Colonic mucosa (tissue), 4 donors: ENCODE measurements around the gene MTCL1. TPM values are rescaled to one million over a fixed set of nuclear protein-coding genes. Genes with fewer than 3 reads are reported as not detected.

Source experiments
- DNase-seq: peaks from one replicate; pipeline ENCODE4 v3.0.0-alpha.2; 2020
- H3K27ac ChIP-seq: fragments of 200-600 bp; one replicate; pipeline ENCODE4 v1.8.0; 2021
- H3K27me3 ChIP-seq: fragments of 200-600 bp; one replicate; pipeline ENCODE4 v1.8.0; 2021
- H3K36me3 ChIP-seq: fragments of 200-600 bp; one replicate; pipeline ENCODE4 v1.8.0; 2021
- H3K4me1 ChIP-seq: fragments of 200-600 bp; one replicate; pipeline ENCODE4 v1.8.0; 2021; ENCODE audit warnings: mild to moderate bottlenecking
- H3K4me3 ChIP-seq: fragments of 200-600 bp; one replicate; pipeline ENCODE4 v1.8.0; 2021
- H3K9ac ChIP-seq, 2 donors: one replicate each; pipeline ENCODE4 v1.7.0; 2013; ENCODE audit warnings: control low read depth in 2 of 2, low read depth in 2 of 2, low read length in 2 of 2
- H3K9me3 ChIP-seq: fragments of 200-600 bp; one replicate; pipeline ENCODE4 v1.8.0; 2021
- intact Hi-C: fragments of 100-400 bp; cut with DNase I; formaldehyde crosslinking; loops from one replicate; pipeline ENCODE4 v1.14.1; 2022
- total RNA-seq, 2 donors: library from RNA; stranded (reverse); fragmentation: NEBNext Ultra II Directional in 1 of 2; extraction: Animal tissue kit (Norgen Biotek cat#: 25700) in 1 of 2; gene quantifications; one replicate each; pipeline ENCODE4 v1.2.1, GENCODE V29; 2021
- TF ChIP-seq, protein P1 (sequence below): fragments of 200-600 bp; IDR thresholded peaks from one replicate; pipeline ENCODE4 v1.8.0; 2022; ENCODE audit warnings: antibody characterized with exemption, mild to moderate bottlenecking
- donor health status: healthy.
- donor health status: DM: no; HTN: no; CAD: no.
- donor health status: DM: no; HTN: no; CAD: no.

Gene MTCL1
- total RNA-seq, 2 donors from 2014 or later: 2.3 to 20.8 TPM

GRCh38 chr18:8745355-8746014, 40.1 kb downstream of the MTCL1 start:
- H3K4me3 ChIP-seq: no peak overlapping the region
- H3K9me3 ChIP-seq: no peaks in the 10 kb centered on the region
- no peak overlapping the region for H3K9ac ChIP-seq
- H3K4me1 ChIP-seq: no peaks in the 10 kb centered on the region
- H3K27me3 ChIP-seq: no peaks in the 10 kb centered on the region
- TF ChIP-seq, protein P1, sequence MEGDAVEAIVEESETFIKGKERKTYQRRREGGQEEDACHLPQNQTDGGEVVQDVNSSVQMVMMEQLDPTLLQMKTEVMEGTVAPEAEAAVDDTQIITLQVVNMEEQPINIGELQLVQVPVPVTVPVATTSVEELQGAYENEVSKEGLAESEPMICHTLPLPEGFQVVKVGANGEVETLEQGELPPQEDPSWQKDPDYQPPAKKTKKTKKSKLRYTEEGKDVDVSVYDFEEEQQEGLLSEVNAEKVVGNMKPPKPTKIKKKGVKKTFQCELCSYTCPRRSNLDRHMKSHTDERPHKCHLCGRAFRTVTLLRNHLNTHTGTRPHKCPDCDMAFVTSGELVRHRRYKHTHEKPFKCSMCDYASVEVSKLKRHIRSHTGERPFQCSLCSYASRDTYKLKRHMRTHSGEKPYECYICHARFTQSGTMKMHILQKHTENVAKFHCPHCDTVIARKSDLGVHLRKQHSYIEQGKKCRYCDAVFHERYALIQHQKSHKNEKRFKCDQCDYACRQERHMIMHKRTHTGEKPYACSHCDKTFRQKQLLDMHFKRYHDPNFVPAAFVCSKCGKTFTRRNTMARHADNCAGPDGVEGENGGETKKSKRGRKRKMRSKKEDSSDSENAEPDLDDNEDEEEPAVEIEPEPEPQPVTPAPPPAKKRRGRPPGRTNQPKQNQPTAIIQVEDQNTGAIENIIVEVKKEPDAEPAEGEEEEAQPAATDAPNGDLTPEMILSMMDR: no peak
- DNase-seq: no peak
- no peak overlapping the region for H3K27ac ChIP-seq
- H3K36me3 ChIP-seq: no peaks in the 10 kb centered on the region
- intact Hi-C loops: no loop called here

- TF ChIP-seq, protein P1: no peak
- intact Hi-C loops: no loop called here
- H3K36me3 ChIP-seq: no peaks in the 10 kb centered on the region
- no peak overlapping the region for H3K9ac ChIP-seq
- H3K27me3 ChIP-seq: no peaks in the 10 kb centered on the region
- no peak for DNase-seq
- no peaks in the 10 kb centered on the region for H3K9me3 ChIP-seq
- no peak overlapping the region for H3K4me3 ChIP-seq
- H3K27ac ChIP-seq: peak overlapping the region; percentile 15
- H3K4me1 ChIP-seq: no peaks in the 10 kb centered on the region
Measured at GRCh38 chr18:8747440-8747937, 42.1 kb downstream of the MTCL1 start.

GRCh38 chr18:8749492-8749891, 44.1 kb downstream of the MTCL1 start:
- no peak overlapping the region for H3K27ac ChIP-seq
- H3K4me3 ChIP-seq: no peak overlapping the region
- peak; percentile 7 for DNase-seq
- no peaks in the 10 kb centered on the region for H3K4me1 ChIP-seq
- H3K27me3 ChIP-seq: no peaks in the 10 kb centered on the region
- TF ChIP-seq, protein P1: no peak
- no peaks in the 10 kb centered on the region for H3K9me3 ChIP-seq
- intact Hi-C loops: no loop called here
- H3K9ac ChIP-seq: no peak overlapping the region
- H3K36me3 ChIP-seq: no peaks in the 10 kb centered on the region

GRCh38 chr18:8750954-8751415, 45.6 kb downstream of the MTCL1 start:
- Histone ChIP-seq H3K36me3 (no peaks in the 10 kb centered on the region), H3K27me3 (no peaks in the 10 kb centered on the region), H3K27ac (no peak overlapping the region), H3K4me1 (no peaks in the 10 kb centered on the region), H3K9me3 (no peaks in the 10 kb centered on the region), H3K4me3 (no peak overlapping the region), H3K9ac (no peak overlapping the region)
- no peak for DNase-seq
- TF ChIP-seq, protein P1: no peak
- intact Hi-C loops: no loop called here

- no peak overlapping the region for H3K9ac ChIP-seq
- H3K36me3 ChIP-seq: no peaks in the 10 kb centered on the region
- no peak overlapping the region for H3K4me3 ChIP-seq
- no peak for DNase-seq
- no peak overlapping the region for H3K27ac ChIP-seq
- H3K27me3 ChIP-seq: no peaks in the 10 kb centered on the region
- TF ChIP-seq, protein P1: no peak
- H3K9me3 ChIP-seq: no peaks in the 10 kb centered on the region
- intact Hi-C loops: no loop called here
- H3K4me1 ChIP-seq: no peaks in the 10 kb centered on the region
Measured at GRCh38 chr18:8751692-8752091, 46.3 kb downstream of the MTCL1 start.
